GM18526 (cell line): ENCODE data around the gene ZNHIT1.

Experiments used
- POLR2A ChIP-seq: IDR thresholded peaks from 3 replicates; pipeline ENCODE4 v1.6.1; 2011; ENCODE audit not compliant: insufficient read length; ENCODE audit errors: extremely low read depth

The ZNHIT1 gene

GRCh38 chr7:101217388-101218235 lies at the start of gene ZNHIT1, which contains the start of gene PLOD3:
TSS of gene ZNHIT1 (plus strand) at chr7:101218165. CDS start at chr7:101218196, 31 bp downstream.
TSS of gene PLOD3 (minus strand) at chr7:101217581. CDS start at chr7:101217274, 307 bp downstream.
- peak; percentile 44 for TF ChIP-seq POLR2A

DNA sequence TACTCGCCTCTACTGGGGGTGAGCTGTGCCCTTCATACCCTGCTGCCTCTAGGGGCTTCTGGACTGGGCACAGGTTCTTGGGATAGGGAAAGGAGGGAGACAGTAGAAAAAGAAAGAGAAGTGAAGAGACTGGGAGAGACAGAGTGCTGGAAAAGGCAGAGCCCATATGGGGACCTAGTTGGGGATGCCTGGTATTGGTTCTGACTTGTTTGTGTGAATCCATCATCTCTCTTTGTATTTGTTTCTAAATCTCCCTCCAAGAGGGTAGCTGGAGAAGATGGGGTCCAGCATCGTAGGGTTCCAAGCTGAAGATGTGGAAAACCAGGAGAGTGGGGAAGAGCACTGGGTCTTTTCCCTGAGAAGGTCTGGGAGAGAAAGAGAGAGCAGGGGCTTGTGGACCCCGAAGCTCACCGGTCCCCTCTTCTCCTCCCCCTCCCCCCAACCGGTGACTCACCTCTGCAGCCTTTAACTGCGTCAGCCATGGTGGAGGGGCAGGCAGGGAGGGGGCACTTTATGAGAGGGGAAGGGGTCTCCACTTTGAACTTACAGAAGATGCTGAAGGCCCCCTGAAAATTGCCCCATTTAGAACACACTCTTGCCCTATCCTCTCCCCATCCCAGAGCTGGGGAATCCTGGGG lies 49.4 kb upstream of the ZNHIT1 start:
- no peak for TF ChIP-seq POLR2A

- no peak for TF ChIP-seq POLR2A
These were observed 48.7 kb upstream of the ZNHIT1 start for GRCh38 chr7:101169110-101169837.

- no peak for TF ChIP-seq POLR2A
These were observed 48.0 kb upstream of the ZNHIT1 start for GRCh38 chr7:101169838-101170551.

DNA sequence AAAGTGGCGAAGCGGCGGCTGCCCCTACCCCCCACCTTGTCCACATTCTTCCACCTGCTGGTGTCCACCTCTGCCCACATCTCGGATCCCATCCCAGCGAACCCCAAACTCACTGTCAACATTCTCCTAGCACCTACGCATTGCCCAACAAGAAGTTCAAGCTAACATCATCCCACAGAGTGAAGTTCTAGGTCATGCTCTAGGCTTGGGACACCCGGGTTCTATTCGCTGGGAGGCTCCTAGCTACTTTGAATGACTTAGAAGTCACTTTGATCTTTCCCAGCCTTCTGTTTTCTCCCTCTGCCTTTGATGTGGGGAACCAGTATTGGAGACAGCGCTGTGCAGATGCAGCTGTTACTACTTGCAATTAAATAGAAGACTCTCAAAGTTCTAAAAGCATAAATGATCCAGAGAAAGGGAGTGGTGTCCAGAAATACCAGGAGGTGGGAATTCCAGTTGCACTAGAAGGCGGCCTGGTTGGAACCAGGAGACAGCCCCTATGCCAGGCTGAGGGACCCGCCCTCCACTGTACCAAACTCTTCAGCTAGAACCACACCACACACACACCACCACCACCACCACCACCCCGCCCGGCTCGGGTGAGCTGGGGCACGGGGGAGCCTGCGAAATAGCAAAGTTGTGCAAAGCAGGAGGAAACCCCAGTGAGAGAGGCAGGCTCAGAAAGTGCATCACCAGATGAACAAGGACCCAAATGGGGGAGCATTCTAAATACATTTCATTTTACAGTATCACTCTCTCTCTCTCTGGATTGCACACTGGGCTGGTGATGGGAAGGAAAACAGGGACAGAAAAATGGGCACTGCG lies 47.1 kb upstream of the ZNHIT1 start:
- no peak for TF ChIP-seq POLR2A

- no peak for TF ChIP-seq POLR2A
These were observed 46.5 kb upstream of the ZNHIT1 start for GRCh38 chr7:101171442-101171837.

DNA sequence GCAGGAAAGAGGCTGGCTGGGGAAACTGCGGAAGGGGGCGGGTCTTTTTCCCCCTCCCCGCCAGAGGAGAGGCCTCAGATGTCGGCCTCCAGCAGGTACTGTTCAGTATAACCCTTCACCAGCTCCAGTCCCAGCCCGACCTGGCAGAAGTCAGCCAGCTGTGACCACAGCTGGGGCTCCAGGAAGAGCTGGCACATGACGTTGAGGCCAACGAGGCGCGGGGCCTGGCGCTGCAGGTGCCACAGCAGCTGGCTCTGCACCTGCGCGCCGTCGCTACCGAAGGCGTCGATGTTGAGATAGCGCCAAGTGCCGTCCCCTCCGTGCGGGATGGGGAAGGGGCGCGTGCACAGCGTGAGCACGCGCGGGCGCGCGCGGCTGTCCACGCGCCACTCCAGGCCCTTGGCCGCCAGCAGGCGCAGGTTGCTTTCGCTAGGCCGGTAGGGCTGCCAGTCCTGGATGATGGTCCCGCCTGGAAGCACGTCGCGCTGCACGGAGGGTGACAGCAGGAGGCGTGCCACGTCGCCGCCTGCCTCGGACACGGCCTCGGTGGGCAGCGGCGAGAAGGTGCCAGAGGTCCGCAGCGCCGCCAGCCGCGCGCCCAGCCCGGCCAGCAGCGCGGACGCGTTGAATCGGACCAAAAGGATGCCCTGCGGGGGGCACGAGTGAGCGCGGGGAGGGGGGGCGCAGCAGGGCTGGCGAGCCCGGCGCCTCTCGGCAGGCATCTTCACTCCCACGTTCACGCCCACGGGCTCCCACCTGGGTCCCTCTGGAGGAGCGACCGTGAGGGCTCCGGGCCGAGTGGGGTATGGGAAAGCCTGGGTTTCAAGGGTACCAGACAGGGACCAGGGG lies 45.7 kb upstream of the ZNHIT1 start:
- TF ChIP-seq POLR2A = no peak

DNA sequence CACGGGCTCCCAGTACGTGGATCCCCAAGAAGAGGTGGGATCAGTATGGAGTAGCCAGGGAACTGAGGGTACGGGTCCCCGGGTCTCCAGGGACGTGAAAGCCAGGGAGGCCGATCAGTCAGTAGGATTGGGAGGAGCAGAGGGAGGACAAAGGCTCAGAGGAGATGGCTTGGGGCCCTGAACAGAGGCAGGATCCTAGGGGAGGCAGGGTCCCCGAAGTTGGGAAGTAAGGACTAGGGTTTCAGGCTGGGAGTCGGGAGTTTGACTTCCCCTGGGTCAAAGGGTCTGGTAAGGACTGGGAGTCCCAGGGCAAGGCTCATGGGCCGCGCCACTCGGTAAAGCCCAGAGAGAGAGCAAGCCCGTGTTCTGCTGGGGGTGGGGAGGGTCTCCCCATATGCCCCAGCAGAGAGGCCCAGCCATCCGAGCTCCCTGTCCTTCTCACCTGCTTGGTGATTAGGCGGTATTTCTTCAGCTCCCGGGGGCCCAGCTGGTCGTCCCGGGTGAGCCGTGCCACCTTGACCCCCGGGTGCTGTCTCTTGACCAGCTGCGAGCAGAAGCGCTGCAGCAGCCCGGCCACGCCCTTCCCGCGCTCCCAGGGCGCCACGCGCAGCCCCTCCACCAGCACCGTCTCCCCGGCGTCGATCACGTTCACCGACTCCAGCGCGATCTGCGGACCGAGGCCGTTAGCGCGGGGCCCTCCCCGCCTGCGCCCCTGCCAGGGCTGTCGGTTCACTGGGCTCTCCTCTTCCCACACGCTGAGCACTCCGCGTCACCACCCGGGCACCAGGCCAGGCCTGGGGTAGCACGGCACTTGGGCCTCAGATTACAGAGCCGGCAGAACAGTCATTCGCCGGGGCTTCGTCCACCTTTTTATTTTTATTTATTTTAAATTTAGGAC lies 44.9 kb upstream of the ZNHIT1 start:
- no peak for TF ChIP-seq POLR2A

- TF ChIP-seq POLR2A = no peak
These were observed 44.2 kb upstream of the ZNHIT1 start for GRCh38 chr7:101173752-101174244.

- no peak for TF ChIP-seq POLR2A
These were observed 43.6 kb upstream of the ZNHIT1 start for GRCh38 chr7:101174322-101174854.

DNA sequence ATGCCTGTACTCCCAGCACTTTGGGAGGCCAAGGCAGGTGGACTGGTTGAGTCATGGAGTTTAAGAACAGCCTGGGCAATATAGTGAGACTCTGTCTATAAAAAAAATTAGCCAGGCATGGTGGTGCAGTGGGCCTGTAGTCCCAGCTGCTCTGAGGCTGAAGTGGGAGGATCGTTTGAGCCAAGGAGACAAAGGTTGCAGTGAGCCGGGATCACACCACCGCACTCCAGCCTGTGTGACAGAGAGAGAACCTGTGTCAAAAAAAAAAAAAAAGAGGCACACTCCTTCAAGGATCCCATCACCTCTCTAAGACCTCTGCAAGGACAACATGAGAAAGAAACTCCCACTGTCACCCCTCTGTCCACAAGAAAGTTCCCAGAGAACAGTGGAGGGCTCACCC lies 42.3 kb upstream of the ZNHIT1 start:
- no peak for TF ChIP-seq POLR2A

DNA sequence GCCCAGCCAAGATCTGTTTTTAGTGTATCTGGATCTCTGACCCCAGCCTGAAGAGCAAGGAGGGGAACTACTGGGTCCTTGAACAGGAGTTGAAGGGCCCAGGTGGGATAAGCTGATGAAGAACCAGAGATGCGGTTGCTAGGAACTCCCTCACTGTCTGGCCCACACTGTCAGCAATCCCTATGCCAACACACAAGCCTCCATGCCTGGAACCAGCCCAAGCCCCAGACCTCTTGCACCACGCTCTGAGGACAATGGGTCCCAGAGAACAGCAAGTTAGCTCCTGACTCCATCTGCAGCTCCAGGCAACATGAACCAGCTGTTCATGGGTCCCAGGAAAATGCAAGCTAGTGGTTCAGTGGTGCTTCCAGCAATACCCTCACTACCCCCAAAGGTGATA lies 40.3 kb upstream of the ZNHIT1 start:
- no peak for TF ChIP-seq POLR2A

GRCh38 chr7:101179117-101179516 lies 38.8 kb upstream of the ZNHIT1 start:
- TF ChIP-seq POLR2A = no peak
